ENCODE measurements around the gene PRDX5.

- TF ChIP-seq, protein P1, sequence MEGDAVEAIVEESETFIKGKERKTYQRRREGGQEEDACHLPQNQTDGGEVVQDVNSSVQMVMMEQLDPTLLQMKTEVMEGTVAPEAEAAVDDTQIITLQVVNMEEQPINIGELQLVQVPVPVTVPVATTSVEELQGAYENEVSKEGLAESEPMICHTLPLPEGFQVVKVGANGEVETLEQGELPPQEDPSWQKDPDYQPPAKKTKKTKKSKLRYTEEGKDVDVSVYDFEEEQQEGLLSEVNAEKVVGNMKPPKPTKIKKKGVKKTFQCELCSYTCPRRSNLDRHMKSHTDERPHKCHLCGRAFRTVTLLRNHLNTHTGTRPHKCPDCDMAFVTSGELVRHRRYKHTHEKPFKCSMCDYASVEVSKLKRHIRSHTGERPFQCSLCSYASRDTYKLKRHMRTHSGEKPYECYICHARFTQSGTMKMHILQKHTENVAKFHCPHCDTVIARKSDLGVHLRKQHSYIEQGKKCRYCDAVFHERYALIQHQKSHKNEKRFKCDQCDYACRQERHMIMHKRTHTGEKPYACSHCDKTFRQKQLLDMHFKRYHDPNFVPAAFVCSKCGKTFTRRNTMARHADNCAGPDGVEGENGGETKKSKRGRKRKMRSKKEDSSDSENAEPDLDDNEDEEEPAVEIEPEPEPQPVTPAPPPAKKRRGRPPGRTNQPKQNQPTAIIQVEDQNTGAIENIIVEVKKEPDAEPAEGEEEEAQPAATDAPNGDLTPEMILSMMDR (IDR thresholded peaks at IDR 0.05; ENCODE audit: insufficient read depth, low read length, poor library complexity, severe bottlenecking) = no peak
- TF ChIP-seq EZH2phosphoT487 (conservative IDR thresholded peaks at IDR 0.05; ENCODE audit: low read length) = no peak
Measured at GRCh38 chr11:64338716-64339115, 20.8 kb downstream of the PRDX5 start.

Data from SU-DHL-6 (cell line).